ENCODE data around the gene ZSWIM4. TPM values are rescaled to one million over a fixed set of nuclear protein-coding genes. Genes with fewer than 3 reads are reported as not detected.

The ZSWIM4 gene
- total and polyA plus RNA-seq, 2 of the 13 experiments (the other 11 are each of a cell fraction or from before 2014, with no cell fraction given): 0.33 to 0.86 TPM

- FAIRE-seq: no peak
- Histone ChIP-seq H3K9ac (ENCODE audit: insufficient read depth, low read depth, low read length) (peak overlapping the region; percentile 100), H3K27ac (ENCODE audit: extremely low read length, insufficient read depth, low read length) (peak overlapping the region; percentile 96), H2AFZ (ENCODE audit: low read length) (no peak overlapping the region), H3K4me1 (ENCODE audit: insufficient read depth, low read length) (peaks cover 70% of the 10 kb centered on the region), H3K27me3 (ENCODE audit: control insufficient read depth in 1 of 2, insufficient read depth in 2 of 2, low read length in 2 of 2) (no peaks in the 10 kb centered on the region; a peak in 1 of 5 replicates), H3K4me2 (ENCODE audit: low read depth, low read length) (peak overlapping the region; percentile 100), H3K36me3 (replicated peaks in 1 of 2; ENCODE audit: control insufficient read depth in 1 of 2, insufficient read depth in 2 of 2, low read length in 2 of 2) (no peaks in the 10 kb centered on the region), H3K79me2 (ENCODE audit: insufficient read depth, low read length) (no peaks in the 10 kb centered on the region), H4K20me1 (ENCODE audit: insufficient read depth, low read length) (no peaks in the 10 kb centered on the region), H3K9me3 (ENCODE audit: low read length) (no peaks in the 10 kb centered on the region), H3K4me3 (replicated peaks in 1 of 3; ENCODE audit: insufficient read depth in 1 of 3, low read depth in 2 of 3, low read length in 3 of 3) (peak overlapping the region; percentile 45 to 75 (median 55); a peak in 5 of 6 replicates)
- CTCF ChIA-PET (ENCODE audit: low intra/inter-chr PET ratio, low total read pairs): interaction anchor here (1.2 kb wide), 1 partner anchor 11 kb away, joined by 5 read pairs; no protein-coding TSS in a partner anchor
- ATAC-seq: peak; percentile 43
- intact Hi-C loops (cut with micrococcal nuclease; ENCODE audit: unreplicated experiment) (no loop called here), in situ Hi-C loops (cut with HindIII; ENCODE audit: extremely low pct_ligation_motif_present, low pct_unique_long_range_greater_than_20kb) (no loop called here)
- POLR2A ChIA-PET: interaction anchor here (0.6 to 3.3 kb wide), 10 partner anchors 10 to 825 kb away, joined by 3 to 30 read pairs (median 4); partner anchors contain the start of genes C19orf53, DNAJB1, MRI1 and ZSWIM4
- 5% methylated on average over 16 of the region's 26 CpGs for WGBS (ENCODE audit: low lambda C conversion rate)
- BruUV-seq (replicated peaks): TSS peak; percentile 65
- peak; percentile 91 for DNase-seq (ENCODE audit: low spot score)
- TF ChIP-seq JUND (CRISPR knock-in tag; IDR thresholded peaks at IDR 0.05): peak; percentile 97
- no peak for TF ChIP-seq ZNF468 (CRISPR knock-in tag; IDR thresholded peaks at IDR 0.05)
- TF ChIP-seq MIER3 (CRISPR knock-in tag; IDR thresholded peaks at IDR 0.05; ENCODE audit: borderline replicate concordance): peak; percentile 52; the same call in 1 of the 2 replicates
- TF ChIP-seq ZNF609 (CRISPR knock-in tag; IDR thresholded peaks at IDR 0.05; ENCODE audit: borderline replicate concordance): 0 out of 2 replicates have a peak, but pooled peaks have one; percentile 40
- peak; percentile 76 for TF ChIP-seq ARID5B (CRISPR knock-in tag; IDR thresholded peaks at IDR 0.05)
- TF ChIP-seq AKAP8 (CRISPR knock-in tag; IDR thresholded peaks at IDR 0.05): no peak
- TF ChIP-seq RFXANK (CRISPR knock-in tag; IDR thresholded peaks at IDR 0.05): 0 out of 2 replicates have a peak, but pooled peaks have one; percentile 19
- TF ChIP-seq ZSCAN21 (CRISPR knock-in tag; IDR thresholded peaks at IDR 0.05; ENCODE audit: borderline replicate concordance): 0 out of 2 replicates have a peak, but pooled peaks have one; percentile 54
- TF ChIP-seq POLR2G (IDR thresholded peaks at IDR 0.05; ENCODE audit: low read depth, low read length): peak; percentile 75
- TF ChIP-seq CHD2 (IDR thresholded peaks at IDR 0.05; ENCODE audit: low read depth, low read length): peak; percentile 40; the same call in 1 of the 2 replicates
Measured at GRCh38 chr19:13850910-13851733, 55.9 kb downstream of the ZSWIM4 start.
